Head of caudate nucleus (tissue), 42 donors: ENCODE data around the gene TSPAN31.

Source experiments
- DNase-seq, 42 donors: peaks; one replicate each; pipeline versions ENCODE4 v3.0.0 to v3.0.0-alpha.2; 2020 to 2021; ENCODE audit warnings: mixed read lengths in 7 of 42
- intact Hi-C: fragments of 100-400 bp; cut with DNase I; formaldehyde crosslinking; loops from one replicate; pipeline ENCODE4 v1.15.0; 2022

Gene TSPAN31

DNA sequence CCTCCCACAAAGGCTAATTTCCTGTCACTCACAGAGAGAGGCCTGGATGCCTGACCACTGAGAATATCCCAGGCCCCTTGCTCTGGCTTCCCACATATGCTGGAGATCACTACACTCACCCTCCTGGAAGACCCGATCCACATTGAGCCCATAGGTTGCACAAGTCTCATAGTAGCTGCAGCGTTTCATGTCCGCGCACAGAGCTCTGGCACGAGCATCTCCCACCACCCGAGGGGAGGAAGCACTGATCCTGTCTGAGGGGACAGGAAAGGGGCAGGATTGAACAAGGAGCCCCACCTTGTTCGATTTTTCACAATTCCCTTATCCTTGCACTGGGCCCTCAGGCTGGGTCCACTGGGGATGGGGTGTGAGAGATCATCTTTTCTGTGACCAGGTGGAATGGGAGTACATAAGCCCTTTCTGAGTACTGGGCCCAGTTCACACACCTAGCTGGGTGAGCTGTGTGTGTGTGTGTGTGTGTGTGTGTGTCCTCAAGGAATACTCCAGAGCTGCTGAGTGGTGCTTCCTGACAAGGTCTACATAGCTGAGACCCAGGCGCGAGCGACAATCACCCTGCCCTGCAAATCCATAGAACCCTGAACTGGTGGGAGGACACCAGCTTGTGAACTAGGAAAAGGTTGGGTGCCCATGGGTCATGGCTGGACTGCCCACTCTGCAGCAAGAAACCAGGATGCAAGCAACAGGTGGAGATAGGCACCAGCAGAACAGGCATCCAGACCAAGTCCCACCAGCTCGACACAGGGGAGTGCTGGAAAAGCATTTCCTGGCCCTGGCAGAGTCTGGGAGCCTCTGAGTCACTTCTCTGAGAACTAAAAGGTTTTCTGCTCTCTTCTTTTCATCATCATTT is 11.9 kb upstream of the TSPAN31 start:
- intact Hi-C loops = no loop called here
- peak in 2 of 42 donors; percentile 4 to 10 for DNase-seq

- intact Hi-C loops = no loop called here
- DNase-seq = no peak
Measured at GRCh38 chr12:57733928-57734327, 10.9 kb upstream of the TSPAN31 start.

GRCh38 chr12:57734591-57734990 is 10.2 kb upstream of the TSPAN31 start:
- intact Hi-C loops = no loop called here
- DNase-seq = no peak

- intact Hi-C loops = no loop called here
- peak in 3 of 42 donors; percentile 28 to 62 (median 37) for DNase-seq
Measured at GRCh38 chr12:57735198-57735855, 9.5 kb upstream of the TSPAN31 start.

- peak in 39 of 42 donors; percentile 44 to 87 (median 68) for DNase-seq
- intact Hi-C loops = no loop called here
Measured at GRCh38 chr12:57735952-57736740, 8.7 kb upstream of the TSPAN31 start.

DNA sequence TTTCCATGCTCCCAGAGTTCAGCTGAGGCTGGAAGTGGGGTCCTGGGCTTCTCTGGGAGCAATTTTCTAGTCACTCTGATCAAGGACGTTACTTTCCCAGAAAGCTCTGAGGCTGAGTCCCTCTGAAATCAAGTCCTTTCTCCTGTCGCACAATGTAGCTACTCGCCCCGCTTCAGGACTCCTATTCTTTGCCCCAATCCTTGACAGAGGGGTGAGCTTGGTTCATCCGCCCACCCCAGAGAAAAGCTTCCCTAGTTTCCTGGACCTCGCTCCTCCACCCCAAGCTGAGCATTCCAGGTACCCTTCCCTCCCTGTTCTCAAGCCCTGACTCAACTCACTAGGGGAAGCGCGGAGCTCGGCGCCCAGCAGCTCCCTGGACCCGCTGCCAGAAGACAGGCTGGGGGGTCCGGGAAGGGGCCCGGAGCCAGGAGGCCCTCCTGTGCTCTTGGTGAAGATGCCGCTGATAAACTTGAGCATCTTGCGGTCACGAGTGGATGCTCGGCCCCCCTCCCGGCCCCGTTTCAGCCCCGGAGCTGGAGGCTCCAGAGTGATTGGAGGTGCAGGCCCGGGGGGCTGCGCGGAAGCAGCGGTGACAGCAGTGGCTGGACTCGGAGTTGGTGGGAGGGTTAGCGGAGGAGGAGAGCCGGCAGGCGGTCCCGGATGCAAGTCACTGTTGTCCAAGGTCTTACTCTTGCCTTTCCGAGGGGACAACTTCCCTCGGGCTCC is 7.9 kb upstream of the TSPAN31 start:
- intact Hi-C loops = no loop called here
- DNase-seq = no peak

DNA sequence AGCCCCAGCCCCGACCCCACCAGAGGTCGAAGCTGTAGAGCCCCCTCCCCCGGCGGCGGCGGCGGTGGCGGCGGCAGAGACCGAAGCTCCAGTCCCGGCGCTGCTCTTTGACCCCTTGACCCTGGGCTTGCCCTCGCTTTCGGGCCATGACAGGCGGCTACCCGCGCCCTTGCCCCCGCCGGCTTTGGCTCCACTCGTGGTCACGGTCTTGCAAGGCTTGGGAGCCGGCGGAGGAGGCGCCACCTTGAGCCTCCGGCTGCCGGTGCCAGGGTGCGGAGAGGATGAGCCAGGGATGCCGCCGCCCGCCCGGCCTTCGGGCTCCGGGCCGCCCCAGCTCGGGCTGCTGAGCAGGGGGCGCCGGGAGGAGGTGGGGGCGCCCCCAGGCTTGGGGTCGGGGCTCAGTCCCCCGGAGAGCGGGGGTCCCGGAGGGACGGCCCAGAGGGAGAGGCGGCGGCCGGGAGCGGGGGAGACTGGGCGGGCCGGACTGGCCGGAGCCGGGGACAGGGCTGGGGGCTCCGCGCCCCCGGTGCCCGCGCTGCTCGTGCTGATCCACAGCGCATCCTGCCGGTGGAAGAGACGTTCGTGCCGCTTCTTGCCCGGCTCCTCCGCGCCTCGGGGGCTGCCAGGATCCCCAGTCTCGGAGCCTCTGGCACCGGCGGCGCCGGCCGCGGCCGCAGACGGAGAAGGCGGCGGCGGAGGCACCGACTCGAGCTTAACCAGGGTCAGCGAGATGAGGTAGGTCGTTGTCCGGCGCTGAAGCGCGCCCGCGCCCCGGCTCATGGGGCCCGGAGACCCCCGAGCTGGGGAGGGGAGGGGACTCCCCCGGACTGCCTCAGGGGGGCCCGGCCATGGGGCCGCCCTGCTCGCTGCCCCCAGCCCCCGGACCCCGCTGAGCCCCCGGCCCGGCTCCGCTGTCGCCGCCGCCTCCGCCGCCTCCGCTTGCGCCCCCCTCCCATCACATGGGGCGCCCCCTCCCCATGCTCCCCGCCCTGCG is 7.1 kb upstream of the TSPAN31 start:
- intact Hi-C loops = no loop called here
- DNase-seq = peak in 6 of 42 donors; percentile 32 to 58 (median 36)

DNA sequence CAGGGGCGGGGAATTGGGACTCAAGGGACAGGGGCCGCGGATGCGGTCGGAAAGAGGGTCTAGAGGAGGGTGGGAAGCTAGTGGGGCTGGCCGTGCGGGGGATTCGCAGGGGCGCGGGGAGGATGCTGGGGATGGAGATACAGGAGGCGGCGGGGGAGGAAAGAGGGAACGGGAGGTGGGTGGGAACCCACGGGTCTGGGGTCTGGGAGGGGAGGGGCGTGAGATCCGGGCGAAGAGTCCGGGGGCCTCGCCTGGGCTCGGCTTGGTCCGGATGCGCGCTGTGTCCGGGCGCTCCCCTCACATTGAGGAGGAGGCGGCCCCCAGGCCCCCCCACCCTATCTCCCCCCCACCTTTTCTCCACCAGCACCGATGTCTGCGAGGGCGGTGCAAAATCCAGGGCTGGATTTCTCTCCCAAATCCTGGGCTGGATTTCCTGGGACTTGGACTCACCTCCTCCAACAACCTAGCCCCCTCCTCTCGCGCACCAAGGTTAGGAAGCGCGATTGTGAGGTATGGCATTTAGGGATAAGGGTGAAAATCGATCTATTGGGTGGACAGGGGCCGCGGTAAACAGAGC is 6.1 kb upstream of the TSPAN31 start, which contains the start of gene AGAP2:
AGAP2 (minus strand) TSS at position 82 of the 577 bp plus-strand sequence. CDS start 496 bp downstream, outside the sequence.
- peak in 35 of 42 donors; percentile 34 to 85 (median 63) for DNase-seq
- intact Hi-C loops = no loop called here

- DNase-seq = peak in 7 of 42 donors; percentile 27 to 74 (median 55)
- intact Hi-C loops = no loop called here
Measured at GRCh38 chr12:57739387-57739786, 5.5 kb upstream of the TSPAN31 start.

GRCh38 chr12:57739914-57740538 is 4.8 kb upstream of the TSPAN31 start:
- intact Hi-C loops = loop anchor here (10.0 kb wide), 1 partner anchor 45 kb away; the partner anchor contains the start of gene OS9
- DNase-seq = peak in 24 of 42 donors; percentile 27 to 84 (median 60)

DNA sequence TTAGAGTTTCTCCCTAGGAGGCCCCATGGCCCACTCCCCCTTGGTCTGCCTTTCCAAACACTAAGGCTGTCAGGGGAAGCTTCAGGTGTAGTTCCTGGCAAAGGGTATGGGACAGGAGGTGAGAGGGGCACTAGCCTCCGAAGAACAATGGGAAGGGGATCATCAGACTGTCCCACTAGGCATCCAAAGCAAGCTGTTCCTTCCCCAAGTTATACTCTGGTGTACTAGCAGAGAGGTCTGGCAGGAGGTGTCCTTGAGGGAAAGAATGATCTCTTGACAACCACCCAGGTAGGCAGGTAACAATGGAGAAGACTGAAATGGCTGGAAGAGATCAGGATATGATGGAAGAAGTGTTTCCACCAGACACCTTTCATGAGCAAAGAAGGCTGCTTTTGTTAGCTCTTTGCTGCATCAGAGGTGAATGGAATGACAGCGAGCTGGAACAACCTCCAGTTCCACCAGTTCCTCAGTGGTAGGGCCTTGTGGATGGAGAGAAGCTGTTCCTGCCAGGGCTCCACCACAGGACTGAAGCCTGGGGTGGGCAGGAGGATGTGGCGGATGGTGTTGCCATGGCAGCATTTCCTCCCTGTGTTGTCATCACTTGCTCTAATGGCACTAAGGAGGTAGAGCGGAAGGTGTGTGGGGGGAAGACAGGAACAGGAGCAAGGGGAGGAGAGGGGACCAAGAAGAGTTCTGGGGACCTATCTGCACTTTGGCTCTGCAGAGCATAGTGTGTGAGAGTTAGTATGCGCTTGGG is 4.0 kb upstream of the TSPAN31 start:
- intact Hi-C loops = loop anchor here (10.0 kb wide), 1 partner anchor 46 kb away; the partner anchor contains the start of gene OS9
- peak; percentile 50 to 93 (median 74) for DNase-seq

DNA sequence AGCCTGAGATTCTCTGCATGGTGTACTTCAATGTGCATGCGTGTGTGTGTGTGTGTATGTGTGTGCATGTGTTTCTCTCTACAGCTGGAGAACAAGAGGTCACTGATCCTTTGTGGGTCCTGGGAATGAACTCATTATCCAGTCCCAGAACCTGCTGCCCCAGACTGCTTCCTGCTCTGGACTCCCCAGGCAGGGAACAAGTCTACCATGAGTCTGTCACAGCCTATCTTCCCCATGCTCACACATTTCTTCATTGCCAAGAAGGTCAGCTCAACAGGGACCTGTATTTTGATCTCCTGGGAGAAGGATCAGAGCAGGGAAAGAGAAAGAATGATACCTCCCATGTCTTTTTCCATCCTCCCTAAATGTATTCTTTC is 3.4 kb upstream of the TSPAN31 start:
- DNase-seq = no peak
- intact Hi-C loops = loop anchor here (10.0 kb wide), 1 partner anchor 47 kb away; the partner anchor contains the start of gene OS9

DNA sequence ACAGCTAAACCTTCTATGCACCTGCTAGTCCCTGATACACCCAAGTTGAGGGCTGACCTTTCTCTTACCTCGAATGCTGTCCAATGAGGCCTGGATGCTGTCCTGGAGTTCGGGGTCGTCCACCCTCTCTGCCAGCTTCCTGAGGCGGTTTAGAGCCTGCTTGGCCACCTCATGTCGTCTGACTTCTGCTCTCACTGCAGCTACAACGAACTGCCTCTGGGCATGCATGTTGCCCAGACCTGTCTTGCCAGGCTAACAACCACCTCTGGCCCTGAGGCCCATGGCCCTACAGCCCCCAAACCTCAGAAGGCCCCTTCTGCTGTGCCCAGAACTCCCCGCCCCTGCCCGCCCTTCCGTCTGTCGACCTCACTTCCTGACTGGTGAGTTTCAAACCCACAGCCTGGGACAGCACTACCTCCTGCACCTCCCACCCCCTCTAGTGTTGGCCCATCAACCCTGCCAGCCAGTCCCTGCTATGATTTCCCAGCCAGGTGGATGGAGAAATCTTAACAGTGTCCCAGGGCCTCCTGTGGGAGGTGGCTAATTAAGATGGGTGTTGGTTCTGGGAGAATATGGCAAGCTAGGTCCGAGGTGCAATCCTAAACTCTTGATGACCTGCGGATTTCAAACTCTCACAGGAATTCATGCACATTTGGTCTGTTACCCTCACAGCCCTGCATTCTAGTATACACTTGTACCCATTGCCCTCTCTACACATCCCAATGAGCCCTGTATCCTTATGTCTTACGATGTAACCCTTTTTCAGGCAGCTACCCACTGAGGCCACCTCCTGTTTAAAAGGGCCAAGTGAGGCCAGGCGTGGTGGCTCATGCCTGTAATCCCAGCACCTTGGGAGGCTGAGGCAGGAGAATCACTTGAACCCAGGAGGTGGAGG is 2.7 kb upstream of the TSPAN31 start:
- intact Hi-C loops = loop anchor here (10.0 kb wide), 1 partner anchor 47 kb away; the partner anchor contains the start of gene OS9
- no peak for DNase-seq

DNA sequence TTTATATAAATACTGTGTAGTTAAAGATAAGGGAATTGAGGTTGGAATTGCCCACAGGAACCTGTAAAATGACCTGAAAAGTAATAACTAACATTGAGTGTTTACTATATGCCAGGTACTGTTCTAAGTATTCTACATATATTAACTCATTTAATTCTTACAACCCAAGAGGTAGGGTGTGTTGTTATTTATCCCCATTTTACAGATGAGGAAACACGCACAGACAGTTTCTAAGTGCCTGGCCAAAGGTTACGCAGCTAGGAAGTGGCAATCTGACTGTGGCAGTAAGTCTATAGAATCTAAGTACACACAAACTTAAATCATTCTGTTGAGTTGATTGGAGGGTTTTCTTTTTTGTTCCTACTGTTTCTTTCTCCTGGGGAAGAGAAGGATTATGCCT is 1.1 kb upstream of the TSPAN31 start:
- intact Hi-C loops = loop anchor here (10.0 kb wide), 1 partner anchor 49 kb away; the partner anchor contains the start of gene OS9
- DNase-seq = no peak
